Muscle of arm (tissue), 12 donors: ENCODE results near the gene WSB1. TPM values are rescaled to one million over a fixed set of nuclear protein-coding genes. Genes with fewer than 3 reads are reported as not detected.
A peak's percentile ranks its signal among the peaks of the same experiment; 100 is the strongest.
"Not testable (repeated sequence)": the region's sequence is repeated elsewhere in the genome, so short reads cannot be mapped to it uniquely, and the experiment has no call there.

ENCODE experiments used
- DNase-seq: peaks from one replicate; pipeline ENCODE4 v3.0.0-alpha.2; 2013
- polyA plus RNA-seq, 12 donors: library from polyadenylated mRNA; unstranded; fragments of 120-200 nt; gene quantifications; one replicate each; pipeline ENCODE4 v1.2.1, GENCODE V29; 2013; ENCODE audit not compliant: insufficient read length in 12 of 12

Gene WSB1
- polyA plus RNA-seq, 12 donors = 107 to 360 (median 192) TPM

- no peak for DNase-seq
Measured at GRCh38 chr17:27269974-27270373, 23.9 kb upstream of the WSB1 start.

DNA sequence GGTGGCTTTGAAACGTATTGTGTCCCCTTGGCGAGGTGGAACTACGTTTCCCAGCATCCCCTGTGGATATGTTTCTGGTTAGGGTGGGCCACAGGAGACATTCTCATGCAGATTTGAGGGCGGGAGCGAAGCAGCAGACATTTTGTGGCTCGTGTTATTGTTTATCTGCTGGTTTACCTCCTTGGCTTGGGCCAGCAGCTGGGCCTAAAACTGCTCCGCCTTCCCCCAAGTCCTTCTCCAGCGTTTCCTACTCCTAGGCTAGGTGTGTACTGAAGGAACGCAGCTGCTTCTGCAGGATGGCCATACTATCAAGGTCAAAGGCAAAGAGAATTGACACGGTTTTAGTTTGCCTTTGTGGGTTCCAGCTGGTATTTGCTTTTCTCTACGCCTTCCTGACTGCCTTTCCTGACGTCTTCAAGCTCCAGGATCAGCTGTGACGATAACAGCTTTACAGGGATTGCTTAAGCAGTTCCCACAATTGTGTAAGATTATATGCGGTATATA, 17.2 kb upstream of the WSB1 start:
- no peak for DNase-seq

DNA sequence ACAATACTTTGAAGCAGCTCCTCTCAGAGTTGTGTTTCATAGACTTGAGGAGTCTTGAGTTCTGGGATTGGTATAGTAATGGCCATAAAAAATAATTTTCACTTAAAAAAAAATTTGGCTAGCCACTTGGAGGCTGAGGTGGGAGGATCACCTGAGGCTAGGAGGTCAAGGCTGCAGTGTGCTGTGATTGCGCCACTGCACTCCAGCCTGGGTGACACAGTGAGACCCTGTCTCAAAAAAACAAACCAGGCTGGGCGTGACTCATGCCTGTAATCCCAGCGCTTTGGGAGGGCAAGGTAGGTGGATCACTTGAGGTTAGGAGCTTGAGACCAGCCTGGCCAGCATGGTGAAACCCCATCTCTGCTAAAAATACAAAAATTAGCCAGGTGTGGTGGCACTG, 14.8 kb upstream of the WSB1 start:
- DNase-seq = not testable (repeated sequence)

GRCh38 chr17:27280527-27280926, 13.4 kb upstream of the WSB1 start:
- DNase-seq = no peak

DNA sequence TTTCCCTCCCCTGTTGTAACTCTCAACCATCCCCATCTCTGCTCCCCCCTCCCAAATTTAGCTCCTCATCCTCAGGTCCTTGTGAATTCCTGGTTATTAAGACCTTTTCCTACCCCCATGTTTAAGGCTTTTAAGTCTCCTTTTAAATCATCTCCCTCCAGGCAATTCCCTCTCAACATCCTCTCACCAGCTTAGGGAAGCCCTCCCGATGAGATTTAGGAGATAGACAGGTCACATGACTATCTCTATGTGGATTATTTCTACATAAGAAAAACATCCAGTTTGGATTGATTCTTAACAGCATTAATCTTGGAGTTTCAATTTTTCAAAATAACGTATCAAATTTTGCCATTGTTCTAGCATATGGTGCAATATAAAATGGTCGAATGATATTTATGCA, 12.5 kb upstream of the WSB1 start:
- no peak for DNase-seq

DNA sequence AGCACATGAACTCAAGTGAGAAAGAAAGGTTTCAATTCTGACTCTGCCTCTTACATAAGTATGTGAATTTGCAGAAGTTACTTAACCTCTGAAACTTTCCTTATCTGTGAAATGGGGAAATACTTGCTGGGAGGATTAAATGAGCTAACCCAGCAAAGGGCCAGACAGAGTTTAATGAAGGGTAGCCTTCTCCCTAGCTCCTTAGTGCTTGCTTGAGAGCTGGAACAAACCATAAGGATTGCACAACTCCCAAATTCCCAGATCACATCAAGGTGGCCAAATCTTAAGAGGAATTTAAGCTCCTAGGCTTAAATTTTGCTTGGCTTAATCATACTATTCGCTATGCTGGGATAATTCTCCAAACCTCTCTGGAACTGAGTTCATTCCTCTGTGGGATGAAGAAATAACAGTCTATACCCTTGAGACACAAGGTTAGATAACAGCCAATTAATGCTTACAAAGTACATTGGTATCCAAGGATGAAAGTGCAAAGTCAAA, 11.8 kb upstream of the WSB1 start:
- DNase-seq = no peak

DNA sequence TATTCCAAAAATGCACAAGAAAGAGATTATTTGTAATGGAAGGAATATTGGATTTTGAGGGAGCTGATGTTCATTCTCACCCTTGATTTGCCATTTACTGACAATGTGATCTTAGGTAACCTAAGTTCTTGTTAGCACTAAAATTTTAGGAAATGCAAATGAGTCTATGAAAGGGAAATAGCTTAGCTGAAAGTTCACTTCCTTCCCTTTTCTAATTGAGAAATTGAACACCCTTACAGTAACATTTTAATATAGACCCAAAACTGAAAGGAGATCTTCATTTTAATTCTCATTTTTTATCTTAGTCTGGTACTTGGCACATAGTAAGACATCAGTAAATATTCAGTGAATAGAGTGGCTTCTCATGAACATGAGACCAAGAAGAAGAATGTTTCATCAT, 10.9 kb upstream of the WSB1 start:
- no peak for DNase-seq

- no peak for DNase-seq
Measured at GRCh38 chr17:27283751-27284150, 10.2 kb upstream of the WSB1 start.

DNA sequence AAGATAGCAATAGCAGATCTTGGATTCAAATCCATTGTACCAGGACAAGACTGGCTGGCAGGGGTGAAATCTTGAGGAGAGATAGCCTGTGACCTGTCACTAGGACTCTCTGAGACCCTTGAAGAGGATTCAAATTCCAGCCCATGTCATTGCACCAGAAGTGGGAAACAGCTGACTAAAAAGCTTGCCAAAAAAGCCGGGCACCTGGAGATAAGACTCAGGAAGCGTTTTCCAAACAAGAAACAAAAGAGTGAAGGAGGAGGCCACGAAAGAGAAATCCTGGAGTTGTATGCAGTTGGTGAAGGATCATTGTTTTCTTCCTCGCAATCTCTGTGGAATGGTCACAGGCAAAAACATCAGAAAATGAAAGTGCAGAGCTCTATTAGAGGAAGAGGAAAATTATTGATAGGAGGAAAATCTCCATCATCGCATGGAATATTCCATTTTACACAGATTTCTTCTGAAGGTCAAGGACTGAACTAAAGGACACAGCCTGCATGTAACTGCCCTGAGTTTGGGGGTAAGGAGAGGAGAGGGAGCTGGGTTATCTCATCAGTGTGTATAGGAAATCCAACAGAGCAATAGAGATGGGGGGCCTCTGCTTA, 9.0 kb upstream of the WSB1 start:
- no peak for DNase-seq

GRCh38 chr17:27285516-27285915, 8.4 kb upstream of the WSB1 start:
- no peak for DNase-seq

DNA sequence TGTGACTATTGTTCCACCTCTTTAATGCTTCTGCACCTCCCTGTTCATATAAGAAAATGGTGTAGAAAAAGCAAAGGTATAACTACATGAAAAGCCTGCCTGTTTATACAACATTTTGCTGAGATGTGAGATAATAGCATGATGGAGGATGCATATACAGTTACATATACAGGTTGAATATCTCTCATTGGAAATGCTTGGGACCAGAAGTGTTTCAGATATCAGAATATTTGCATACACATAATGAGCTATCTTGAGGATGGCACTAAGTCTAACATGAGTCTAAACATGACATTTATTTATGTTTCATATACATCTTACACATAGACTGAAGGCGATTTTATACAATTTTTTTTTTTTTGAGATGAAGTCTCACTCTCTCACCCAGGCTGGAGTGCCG, 5.7 kb upstream of the WSB1 start:
- DNase-seq = no peak

DNA sequence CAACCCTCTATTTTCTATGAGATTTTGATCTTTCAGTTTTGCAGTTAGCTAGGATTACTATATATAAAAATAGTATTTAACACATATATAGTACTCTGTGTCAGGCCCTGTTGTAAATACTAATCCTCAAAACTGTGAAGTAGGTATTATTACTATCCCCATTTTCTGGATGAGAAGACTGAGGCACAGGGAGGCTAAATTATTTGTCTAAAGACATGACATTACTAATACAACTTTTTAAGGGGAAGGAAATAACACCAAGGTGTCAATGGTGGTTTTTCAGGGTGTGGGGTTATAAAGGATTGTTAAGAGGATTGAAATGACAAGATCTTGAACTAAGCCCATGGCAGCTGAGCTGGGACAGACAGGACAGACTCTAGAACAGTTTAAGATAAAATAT, 4.1 kb upstream of the WSB1 start:
- DNase-seq = no peak

GRCh38 chr17:27290916-27291598, 2.9 kb upstream of the WSB1 start:
- no peak for DNase-seq

- DNase-seq = no peak
Measured at GRCh38 chr17:27293359-27293897, 486 bp upstream of the WSB1 start.

GRCh38 chr17:27294689-27295630, 1.0 kb downstream of the WSB1 start:
- peak; percentile 91 for DNase-seq

- DNase-seq = no peak
Measured at GRCh38 chr17:27295945-27296344, 2.0 kb downstream of the WSB1 start.

GRCh38 chr17:27296428-27296979, 2.6 kb downstream of the WSB1 start:
- no peak for DNase-seq

DNA sequence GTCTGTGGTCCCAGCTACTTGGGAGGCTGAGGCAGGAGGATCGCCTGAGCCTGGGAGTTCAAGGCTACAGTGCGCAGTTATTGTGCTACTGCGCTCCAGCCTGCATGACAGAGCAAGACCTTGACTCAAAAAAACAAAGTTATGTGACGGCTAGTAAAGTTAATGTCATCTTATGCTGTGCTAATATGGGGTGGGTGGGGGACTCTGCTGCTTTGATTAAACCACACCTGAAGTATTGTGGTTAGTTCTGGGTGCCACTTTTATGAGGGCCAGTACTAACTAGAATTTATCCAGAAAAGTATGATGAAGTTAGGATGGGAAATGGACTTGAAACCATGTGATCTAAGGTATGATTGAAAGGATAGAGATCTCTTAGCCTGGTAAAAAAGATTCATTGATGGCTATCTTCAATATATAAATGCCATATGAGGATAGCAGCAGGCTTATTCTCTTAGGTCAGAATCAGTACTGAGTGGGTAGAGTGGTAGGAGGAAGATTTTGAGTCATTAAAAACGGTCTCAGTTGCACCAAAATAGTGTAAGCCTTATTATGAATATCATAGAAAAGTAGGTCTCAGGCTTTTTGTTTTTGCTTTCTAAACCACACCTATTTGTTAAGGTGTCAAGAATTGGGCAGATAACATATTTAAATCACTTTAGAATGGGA, 5.6 kb downstream of the WSB1 start:
- no peak for DNase-seq

- no peak for DNase-seq
Measured at GRCh38 chr17:27303734-27304133, 9.8 kb downstream of the WSB1 start.

GRCh38 chr17:27306276-27306835, 12.4 kb downstream of the WSB1 start:
- DNase-seq = no peak

DNA sequence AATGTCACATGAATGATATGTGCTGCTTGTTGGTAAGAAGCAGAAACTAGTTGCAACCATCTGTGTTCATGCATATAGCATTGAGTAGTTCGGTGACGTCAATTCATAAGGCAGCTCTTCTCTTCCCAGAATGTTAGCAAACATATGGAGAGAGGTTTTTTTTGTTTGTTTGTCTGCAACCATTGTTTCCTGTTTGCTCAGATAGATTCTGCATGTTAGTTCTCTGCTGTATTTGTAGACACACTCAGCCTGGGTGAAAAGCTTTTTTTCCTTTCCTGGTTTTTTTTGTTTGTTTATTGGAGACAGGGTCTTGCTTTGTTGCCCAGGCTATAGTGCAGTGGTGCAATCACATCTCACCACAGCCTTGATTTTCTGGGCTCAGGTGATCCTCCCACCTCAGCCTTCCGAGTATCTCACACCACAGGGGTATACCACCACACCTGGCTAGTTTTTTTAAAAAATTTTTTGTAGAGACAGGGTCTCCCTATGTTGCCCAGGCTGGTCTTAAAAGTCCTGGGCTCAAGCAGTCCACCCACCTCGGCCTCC, 16.7 kb downstream of the WSB1 start:
- DNase-seq = no peak
